Dermis microvascular lymphatic vessel endothelial cell (primary cell): ENCODE measurements around the gene KCNAB2. TPM values are rescaled to one million over a fixed set of nuclear protein-coding genes. Genes with fewer than 3 reads are reported as not detected.

Experiments used
- DNase-seq, 2 donors: peaks; one replicate each; pipeline versions ENCODE4 v3.0.0 to v3.0.0-alpha.2; 2010; ENCODE audit warnings: low read depth in 2 of 2
- total RNA-seq: library from RNA; depleted of rRNA; stranded (reverse); fragments of >200 nt; gene quantifications from 2 replicates; pipeline ENCODE4 v1.2.1, GENCODE V29; 2014

Gene KCNAB2
- 1.4 and 1.5 TPM in 2 replicates for total RNA-seq

DNA sequence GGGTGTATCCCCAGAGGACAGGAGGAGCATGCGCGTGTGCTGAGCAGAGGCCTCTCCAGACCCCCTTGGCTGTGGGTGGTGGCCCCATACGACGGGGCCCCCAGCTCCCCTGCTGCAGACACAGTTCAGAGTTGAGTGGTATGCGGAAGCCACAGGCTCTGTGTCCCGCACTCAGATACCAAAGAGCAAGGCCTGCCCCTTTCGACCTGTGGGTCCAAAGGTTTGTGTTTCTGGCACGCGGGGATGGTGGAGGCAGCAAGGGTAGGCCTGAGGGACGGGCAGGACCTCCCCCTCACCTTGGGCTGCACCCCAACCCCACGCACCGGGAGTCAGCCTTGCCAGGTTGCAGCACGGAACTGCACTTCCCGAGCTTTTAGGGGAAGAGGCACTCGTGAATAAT lies at the start of gene KCNAB2:
KCNAB2 (plus strand) TSS at position 328 of the 400 bp plus-strand sequence. CDS start 5,649 bp downstream, outside the sequence.
- no peak for DNase-seq

DNA sequence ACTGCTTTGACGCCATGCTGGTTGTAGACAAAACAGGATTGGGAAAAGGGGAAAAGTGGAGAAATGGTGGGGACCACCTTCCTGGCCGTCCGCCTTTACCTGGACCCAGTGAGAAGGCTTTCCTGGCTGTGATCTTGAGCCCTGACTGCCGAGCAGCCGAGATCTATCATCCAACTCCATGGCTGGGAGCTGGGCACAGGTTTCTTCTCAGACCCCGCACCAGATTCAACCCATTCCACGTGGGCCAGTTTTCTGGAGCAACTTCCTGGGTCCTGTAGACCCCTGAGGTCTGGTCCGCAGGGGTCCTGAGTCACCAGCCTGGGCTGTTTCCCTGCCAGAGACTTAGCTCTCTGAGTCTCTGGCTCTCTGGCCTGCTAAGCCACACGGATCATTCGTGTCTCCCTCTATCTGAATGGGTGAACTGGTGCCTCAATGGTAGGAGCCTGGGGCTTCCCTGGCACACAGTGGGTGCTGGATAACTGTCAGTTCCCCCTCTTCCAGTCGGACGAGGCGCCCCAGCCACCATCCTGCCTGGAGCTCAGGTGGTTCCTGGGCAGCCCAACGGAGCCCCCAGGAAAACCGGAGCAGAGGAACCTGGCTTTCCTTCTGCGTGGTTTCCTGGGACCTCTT lies 48.9 kb upstream of the KCNAB2 start:
- DNase-seq = no peak

DNA sequence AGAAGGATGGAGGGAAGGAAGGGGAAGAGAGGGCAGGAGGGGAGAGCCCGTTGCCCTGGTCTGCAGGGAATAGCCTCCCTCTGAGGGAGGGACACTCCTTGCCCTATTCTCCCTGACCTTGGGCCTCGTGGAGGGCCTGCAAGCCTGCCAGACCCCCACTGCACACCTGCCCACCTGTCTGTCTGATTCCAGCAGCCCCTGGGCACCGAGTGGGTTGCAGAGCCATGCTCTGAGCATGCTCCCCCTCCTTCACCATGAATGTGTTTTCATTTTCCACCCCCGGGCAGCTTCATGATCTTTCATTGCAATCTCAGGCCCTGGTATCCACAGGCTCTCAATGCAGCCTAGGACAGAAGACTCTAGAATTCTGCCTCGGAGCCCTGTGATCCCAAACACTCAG lies 48.4 kb upstream of the KCNAB2 start:
- no peak for DNase-seq

DNA sequence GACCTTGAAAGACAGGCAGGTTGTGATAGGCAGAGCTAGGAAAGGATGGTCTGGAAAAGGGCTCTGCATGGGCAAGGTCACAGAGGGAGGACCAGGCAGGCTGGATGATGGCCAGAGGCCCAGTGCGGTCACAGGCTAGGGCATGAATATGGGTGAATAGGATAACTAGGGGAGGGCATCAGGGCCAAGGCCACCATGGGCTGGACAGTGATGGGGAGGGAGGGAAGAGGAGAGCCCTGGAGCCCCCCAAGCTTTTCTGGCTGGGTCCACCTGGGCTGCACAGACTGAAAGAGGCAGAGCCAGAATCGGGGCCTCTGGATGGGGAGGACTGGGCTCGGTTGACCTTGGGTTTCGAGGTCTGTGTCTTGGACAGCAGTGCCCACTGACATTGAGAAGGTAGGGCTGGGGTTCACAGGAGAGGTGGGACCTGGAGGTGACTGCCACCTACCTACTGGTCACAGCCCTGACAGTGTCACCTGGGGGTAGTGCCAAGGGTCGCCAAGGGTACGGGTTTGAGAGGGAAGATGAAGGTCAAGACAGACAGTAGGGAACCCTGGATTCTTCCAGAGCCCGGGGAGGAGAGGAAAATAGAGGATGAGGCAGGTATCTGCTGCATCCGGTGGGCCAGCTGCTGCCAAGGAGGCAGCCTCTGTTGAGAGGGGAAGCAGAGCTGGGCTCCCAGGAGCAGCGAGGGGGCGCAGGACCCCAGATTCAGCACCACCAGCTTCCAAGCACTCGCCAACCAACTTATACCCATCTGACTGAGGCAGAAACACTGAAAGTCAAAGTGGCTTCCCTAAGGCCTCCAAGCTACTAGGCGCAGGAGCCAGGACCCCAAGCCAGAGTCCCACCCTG lies 47.4 kb upstream of the KCNAB2 start:
- no peak for DNase-seq

DNA sequence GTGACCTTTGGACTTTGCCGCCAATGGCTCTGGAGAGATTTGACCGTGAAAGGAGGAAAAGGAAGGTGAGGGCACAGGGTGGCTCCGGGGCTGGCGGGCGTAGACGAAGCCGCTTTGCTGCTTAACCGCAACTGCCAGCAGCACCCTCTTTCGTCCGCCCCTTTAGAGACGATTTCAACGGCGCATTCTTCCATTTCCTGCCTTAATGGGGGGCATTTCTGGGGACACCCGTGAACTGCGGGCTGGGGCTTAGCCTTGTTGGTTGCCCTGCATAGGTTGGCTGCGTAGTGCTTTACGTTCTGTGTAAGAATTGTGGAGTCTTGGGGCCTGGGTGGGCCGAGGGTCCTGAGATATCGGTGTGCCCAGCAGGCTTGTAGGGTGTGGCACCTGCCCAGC lies 46.8 kb upstream of the KCNAB2 start:
- no peak for DNase-seq

DNA sequence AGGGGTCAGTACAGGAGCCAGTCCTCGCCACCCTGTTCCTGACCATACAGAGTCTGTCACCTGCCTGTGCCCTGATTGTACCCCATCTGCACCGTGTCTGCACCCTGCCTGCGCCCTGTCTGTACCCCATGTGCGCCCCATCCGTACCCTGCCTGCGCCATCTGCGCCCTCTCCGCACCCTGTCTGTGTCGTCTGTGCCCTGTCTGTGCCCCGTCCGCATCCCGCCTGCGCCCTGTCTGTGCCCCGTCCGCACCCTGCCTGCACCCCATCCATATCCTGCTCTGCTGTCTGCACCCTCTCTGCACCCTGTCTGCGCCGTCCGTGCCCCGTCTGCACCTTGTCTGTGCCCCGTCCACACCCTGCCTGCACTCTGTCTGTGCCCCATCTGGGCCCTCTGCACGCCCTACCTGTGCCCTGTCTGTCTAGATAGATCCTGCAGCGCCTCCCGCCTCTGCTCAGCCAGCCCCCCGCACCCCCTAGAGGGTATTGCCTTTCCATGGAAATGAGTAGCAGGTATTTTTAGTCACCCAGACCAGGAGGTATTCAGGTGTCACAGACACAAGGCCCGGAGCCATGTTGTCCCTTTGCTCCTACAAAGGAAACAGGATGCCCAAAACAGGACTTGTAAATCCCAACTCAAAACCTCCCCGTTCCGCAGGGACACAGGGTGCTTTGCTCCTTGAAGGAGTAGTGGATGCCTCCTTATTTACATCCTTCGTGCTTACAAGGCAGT lies 45.8 kb upstream of the KCNAB2 start:
- no peak for DNase-seq

DNA sequence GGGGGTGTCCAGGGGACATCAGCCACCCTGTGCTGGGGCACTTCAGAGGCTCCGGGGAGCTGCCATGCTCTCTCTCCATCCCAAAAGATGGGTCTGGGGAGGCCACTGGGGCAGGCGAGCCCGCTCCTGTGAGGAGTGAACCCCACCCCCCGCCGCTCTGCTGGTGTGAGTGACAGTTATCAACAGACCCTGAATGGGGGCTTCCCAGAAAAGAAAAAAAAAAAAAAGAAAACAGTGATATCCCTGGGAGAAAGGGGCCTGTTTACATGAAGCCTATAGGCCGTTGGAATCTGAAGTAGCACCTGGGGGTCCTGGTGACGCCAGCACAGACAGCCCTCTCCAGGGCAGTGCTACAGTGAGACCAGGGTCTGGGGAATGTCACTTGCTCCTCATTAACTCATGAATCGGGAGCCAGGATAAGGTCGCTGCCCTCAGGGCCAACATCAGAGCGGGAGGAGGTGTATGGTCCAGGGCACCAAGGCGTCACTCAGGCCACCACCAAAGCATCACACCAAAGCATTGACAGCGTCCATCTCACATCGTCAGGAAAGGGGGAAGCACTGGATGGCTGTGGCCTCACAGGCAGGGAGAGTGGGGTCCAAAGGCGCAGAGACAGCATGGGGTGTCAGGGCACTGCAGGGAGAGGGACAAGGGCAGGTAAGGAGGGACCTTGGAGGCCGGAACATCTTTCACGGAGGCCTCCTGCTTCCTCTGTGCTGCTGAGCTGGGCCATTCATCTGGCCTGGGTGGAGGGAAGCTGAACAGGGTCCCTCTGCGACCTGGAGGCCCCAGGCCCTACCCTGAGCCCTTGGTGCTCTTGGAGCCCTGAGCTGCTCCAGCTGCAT lies 45.0 kb upstream of the KCNAB2 start:
- DNase-seq = no peak

DNA sequence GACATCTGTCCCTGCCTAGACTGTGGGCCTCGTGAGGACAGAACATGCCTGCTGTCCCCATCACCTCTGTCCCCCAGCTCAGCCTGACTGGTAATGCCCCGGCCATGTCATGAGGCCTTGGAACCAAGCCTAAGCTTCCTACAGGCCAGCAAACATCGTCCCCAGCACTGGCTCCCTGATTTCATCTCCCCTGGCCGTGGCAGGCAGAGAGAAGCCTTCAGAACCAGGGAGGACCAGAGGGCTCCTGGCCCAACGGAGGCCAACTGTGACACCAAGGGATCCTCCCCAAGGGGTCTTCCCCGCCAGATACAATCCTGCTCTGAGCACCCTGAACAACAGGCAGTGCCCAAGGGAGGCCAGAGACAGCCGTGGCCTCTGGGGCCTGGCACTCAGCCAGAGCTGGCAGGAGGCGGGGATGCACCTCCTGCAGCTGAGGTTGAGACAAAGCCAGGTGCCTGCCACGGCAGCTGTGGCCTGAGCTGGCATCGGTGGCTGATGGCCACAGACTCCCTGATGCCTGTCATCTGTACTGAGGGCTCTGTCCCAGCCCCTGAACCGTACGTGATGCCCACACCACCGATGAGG lies 43.6 kb upstream of the KCNAB2 start:
- DNase-seq = no peak

DNA sequence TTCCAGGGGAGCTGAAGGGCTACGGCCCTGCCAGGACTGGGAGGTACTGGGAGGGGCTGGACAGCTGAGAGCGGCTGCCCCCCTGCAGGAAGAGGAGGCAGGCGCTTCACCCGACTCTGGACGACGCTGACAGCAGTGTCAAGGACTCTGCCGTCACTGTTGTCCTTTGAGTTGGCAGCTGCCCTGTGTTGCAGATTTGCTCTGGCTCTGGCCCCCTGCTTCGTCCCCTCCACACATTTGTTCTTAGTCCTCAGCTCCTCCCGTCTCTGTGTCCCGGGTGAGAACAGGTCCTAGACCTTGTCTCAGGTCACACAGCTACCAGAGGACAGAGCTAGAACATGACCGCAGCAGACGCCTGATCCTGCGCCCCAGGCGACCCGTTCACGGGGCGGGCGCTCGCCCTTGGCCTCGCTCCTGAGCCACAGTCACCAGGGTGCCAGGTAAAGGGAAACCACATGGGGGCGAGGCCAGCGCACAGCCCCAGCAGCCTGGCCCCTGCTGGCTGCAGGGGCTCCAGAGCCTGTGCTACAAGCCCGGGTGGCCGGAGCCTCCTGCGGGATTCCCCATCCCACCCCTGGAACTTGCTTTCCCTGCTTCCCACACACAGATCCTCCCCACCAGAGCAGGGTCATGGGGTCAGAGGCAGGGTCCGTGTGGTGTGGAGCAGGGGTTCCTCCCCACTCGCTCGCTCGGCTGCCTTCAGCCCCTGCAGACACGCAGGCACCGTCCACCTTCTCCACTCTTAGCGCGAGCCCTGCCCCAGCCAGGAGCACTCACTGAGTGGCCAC lies 42.8 kb upstream of the KCNAB2 start:
- no peak for DNase-seq

DNA sequence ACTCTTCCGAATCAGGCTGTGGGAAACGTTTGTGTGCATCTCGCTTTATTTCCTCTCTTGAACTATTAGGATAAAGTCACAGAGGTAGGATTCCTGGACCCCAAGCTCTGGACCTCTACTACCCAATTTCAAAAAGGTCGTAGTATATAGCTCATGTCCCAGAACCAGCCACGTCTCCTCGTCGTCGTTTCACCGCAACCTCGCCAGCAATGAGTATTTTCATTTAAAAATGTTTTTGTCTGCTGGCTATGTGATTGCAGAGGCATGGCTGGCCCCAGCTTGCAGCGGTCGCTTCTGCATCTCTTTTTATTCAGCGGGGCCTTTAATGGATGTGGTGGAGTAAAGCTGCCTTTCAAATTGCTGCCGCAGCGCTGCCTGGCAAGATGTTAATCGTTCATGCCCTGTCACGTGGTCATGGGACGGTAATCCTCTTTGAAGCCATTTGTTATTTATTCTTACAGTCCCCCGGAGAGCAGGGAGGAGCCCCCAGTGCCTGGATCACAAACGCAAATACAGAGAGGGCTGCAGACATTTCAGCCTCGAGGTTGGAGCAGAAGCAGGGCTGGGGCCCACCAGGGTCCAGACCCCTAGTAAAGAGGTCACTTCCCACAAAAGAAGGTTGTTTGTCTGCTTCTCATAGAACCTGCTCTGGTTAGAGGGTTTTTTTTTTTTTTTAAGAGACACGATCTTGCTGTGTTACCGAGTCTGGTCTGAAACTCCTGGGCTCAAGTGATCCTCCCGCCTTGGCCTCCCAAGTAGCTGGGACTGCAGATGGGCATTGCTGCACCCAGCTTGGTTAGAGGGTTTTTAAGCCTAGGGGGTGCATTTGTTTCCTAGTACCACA lies 41.9 kb upstream of the KCNAB2 start:
- DNase-seq = no peak

DNA sequence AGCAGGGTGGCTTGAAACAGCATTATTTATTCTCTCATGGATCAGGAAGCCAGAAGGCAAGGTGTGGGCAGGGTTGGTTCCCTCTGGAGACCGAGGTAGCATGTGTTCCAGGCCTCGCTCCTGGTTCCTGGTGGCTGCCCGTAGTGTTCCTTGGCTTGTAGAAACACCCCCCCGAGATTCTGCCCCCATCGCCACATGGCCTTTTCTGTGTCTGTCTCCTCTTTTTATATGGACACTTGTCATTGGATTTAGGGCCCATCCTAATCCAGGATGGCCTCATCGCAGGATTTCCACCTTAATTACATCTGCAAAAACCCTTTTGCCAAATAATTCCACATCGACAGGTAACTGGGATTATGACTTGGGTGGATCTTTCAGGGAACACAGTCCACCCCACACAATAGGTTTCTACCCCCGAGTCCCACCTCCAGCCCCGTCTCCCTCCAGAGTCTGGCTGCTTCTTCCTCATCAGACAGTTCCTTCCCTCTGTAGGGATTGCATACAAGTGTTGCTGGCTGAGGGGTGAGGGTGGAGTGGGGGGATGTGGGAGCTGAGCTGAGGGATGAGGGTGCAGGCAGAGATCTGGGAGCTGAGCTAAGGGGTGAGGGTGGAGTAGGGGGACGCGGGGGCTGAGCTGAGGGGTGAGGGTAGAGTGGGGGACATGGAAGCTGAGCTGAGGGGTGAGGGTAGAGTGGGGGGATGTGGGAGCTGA lies 41.1 kb upstream of the KCNAB2 start:
- DNase-seq = no peak

DNA sequence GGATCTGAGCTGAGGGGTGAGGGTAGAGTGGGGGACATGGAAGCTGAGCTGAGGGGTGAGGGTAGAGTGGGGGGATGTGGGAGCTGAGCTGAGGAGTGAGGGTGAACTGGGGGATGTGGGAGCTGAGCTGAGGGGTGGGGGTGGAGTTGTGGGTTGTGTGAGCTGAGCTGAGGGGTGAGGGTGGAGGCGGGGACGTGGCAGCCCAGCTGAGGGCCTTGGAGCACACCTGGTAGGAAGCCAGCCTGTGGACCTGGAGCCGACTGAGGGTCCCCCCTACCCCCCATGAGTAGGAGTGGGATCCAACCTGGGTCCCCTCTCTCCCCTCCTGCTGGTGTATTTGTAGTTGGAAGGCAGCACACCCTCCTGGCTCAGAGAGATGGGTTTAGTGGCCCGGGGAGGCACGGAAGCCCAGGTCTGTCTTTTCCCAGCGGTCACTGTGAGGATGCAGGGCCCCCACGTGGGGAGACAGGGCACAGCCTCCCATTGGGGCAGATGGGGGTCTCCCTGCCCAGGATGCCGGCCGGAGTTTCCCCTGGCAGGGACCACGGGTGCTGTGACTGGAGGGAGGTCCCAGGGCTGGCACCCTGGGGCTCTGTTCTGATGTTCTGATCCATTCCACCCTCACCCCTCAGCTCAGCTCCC lies 40.3 kb upstream of the KCNAB2 start:
- no peak for DNase-seq

DNA sequence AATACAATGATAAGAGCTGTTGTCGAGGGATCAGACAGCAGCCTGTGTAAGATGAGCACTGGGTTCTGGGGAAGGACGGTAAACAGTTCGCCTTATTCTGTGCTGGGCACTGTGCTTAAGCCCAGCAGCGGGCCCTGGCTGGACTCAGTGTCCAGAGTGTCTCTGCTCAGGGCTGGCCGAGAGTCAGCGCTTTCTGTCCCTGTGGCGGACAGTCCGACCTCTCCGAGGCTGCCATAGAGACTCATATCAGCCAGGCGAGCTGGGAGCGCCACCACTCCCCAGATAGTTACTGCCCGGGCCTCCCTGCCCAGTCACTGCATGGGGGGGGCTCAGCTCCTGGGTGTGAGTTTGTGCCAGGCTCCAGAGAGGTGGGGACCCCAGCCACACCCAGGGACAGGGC lies 38.8 kb upstream of the KCNAB2 start:
- DNase-seq = no peak

DNA sequence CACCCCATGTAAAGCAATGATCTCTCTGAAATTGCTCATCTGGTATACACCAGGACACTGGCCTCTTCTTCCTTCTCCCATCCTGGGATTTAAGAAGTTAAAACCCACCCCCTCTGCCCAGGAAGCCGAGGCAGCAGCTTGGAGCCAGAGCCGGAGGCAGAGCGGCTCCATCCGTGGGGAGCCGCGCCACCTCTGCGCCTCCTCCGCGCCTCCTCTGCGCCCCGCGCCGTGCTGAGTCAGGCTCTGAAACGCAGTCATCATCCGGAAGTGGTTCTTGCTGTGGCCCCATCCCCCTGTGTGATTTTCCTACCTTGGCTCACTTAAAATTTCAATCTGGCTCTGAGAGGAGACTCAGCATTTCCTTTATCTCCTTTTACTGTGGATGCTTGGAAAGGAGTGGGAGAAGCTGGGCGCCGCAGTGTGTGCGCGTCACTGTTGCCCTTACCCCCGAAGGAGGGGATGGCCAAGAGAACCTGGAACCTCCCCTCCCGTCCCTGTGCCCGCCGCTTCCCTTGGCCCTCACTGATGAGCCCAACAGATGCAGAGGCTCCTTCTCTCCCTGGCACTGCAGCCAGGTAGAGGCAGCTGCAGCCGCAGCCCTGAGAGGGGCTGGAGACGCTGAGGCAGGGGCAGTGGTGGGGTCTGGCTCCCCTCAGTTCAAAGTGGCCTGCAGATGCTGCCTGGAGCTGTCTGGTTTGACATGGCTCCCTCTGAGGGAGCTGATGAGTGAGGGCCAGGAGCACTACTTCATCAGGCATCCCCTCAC lies 38.2 kb upstream of the KCNAB2 start:
- no peak for DNase-seq

DNA sequence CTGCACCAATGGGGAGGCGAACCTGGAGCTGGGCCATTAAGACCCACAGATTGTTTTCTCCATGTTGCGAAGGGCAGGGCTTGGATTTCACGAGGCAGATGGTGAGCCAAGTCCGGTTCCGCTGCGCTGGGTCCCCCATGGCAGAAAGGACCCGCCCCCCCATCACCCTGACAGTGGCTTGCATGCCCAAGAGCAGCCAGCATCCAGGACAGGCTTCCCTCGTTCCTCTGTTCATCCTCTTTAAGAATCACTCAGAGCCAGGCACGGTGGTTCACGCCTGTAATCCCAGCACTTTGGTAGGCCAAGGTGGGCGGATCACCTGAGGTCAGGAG lies 37.6 kb upstream of the KCNAB2 start:
- no peak for DNase-seq

DNA sequence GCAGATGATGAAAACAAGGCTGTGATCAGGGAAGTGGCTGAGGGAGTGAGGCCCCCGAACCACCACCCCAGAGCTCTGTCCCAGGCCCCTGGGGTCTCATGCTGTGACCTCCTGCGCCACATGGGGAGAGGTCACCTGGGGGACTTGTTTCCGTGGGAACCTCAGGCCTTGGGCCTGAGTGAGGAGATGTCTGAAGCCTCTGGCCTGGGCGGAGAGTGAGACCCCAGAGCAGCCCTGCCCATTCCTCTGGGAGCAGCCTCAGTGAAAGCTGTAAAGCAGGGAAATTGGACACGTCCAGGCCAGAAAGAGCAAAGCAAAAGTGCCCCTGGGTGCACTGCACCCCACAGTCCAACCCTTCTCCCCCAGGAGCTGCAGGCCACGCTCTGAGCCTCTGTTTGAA lies 37.0 kb upstream of the KCNAB2 start:
- DNase-seq = no peak
